GM18907 (cell line): Measurements from ENCODE around the gene TSNAX.

ENCODE experiments used
- ATAC-seq: cut with Tn5 transposase; IDR thresholded peaks from one replicate; pipeline ENCODE4 v1.9.1; 2021; ENCODE audit warnings: mild to moderate bottlenecking, moderate library complexity; ENCODE audit not compliant: unreplicated experiment

Gene TSNAX

GRCh38 chr1:231518485-231519034 is 9.9 kb upstream of the TSNAX start:
- ATAC-seq: no peak

GRCh38 chr1:231519166-231519565 is 9.3 kb upstream of the TSNAX start:
- no peak for ATAC-seq

GRCh38 chr1:231522038-231522437 is 6.4 kb upstream of the TSNAX start:
- ATAC-seq: no peak

- no peak for ATAC-seq
Observed at GRCh38 chr1:231522931-231523642, 5.4 kb upstream of the TSNAX start.

- no peak for ATAC-seq
Observed at GRCh38 chr1:231523816-231524215, 4.7 kb upstream of the TSNAX start.

- ATAC-seq: no peak
Observed at GRCh38 chr1:231526536-231526935, 1.9 kb upstream of the TSNAX start.

GRCh38 chr1:231527586-231528171 is 790 bp upstream of the TSNAX start:
- ATAC-seq: peak; percentile 18

GRCh38 chr1:231533240-231533639 is 4.8 kb downstream of the TSNAX start:
- ATAC-seq: no peak

GRCh38 chr1:231534703-231535159 is 6.3 kb downstream of the TSNAX start:
- no peak for ATAC-seq

- ATAC-seq: no peak
Observed at GRCh38 chr1:231536099-231536498, 7.6 kb downstream of the TSNAX start.

GRCh38 chr1:231540847-231541246 is 12.4 kb downstream of the TSNAX start:
- no peak for ATAC-seq

- no peak for ATAC-seq
Observed at GRCh38 chr1:231541842-231542241, 13.4 kb downstream of the TSNAX start.

GRCh38 chr1:231544943-231545592 is 16.6 kb downstream of the TSNAX start:
- no peak for ATAC-seq

GRCh38 chr1:231546693-231547092 is 18.2 kb downstream of the TSNAX start:
- no peak for ATAC-seq

GRCh38 chr1:231549733-231550447 is 21.4 kb downstream of the TSNAX start:
- no peak for ATAC-seq

- ATAC-seq: peak; percentile 66
Observed at GRCh38 chr1:231550448-231550781, 21.9 kb downstream of the TSNAX start.

GRCh38 chr1:231553320-231553719 is 24.9 kb downstream of the TSNAX start:
- no peak for ATAC-seq

GRCh38 chr1:231554969-231555368 is 26.5 kb downstream of the TSNAX start:
- no peak for ATAC-seq

- no peak for ATAC-seq
Observed at GRCh38 chr1:231557411-231557810, 28.9 kb downstream of the TSNAX start.

- no peak for ATAC-seq
Observed at GRCh38 chr1:231557898-231558707, 29.6 kb downstream of the TSNAX start.
